Endothelial cell of umbilical vein (primary cell): Measurements from ENCODE around the gene ANGPTL2. TPM values are rescaled to one million over a fixed set of nuclear protein-coding genes. Genes with fewer than 3 reads are reported as not detected.

Source experiments
- BruUV-seq: library from RNA; stranded (reverse); fragments of 400-500 nt; replicated peaks from 2 replicates; lab custom pipeline; 2021; lab: Mats Ljungman, UMichigan
- CTCF ChIA-PET: fragments of 300-600, 350-600 bp; sonication (Branson Sonifier 250); formaldehyde crosslinking; loops from one replicate; lab custom pipeline; 2021; ENCODE audit warnings: antibody characterized with exemption, inconsistent platforms; lab: Charles Lee
- POLR2A ChIA-PET: fragments of 300-600, 350-600 bp; sonication (Branson Sonifier 250); formaldehyde crosslinking; loops from one replicate; lab custom pipeline; 2021; ENCODE audit warnings: antibody characterized with exemption, inconsistent platforms; lab: Charles Lee
- DNase-seq: peaks from one replicate; pipeline ENCODE4 v3.0.0-alpha.2; 2011; ENCODE audit warnings: low read depth, low spot score
- FAIRE-seq: peaks from 2 replicates; lab custom pipeline; 2011; peaks lifted over from hg19 to GRCh38; lab: Jason Lieb, UNC
- H2AFZ ChIP-seq: 2 replicates; pipeline ENCODE4 v1.6.0; 2012; ENCODE audit warnings: low read depth, low read length, control low read depth, inconsistent platforms
- H3K27ac ChIP-seq: 2 replicates; pipeline ENCODE4 v1.5.1; 2011; ENCODE audit warnings: low read depth, mild to moderate bottlenecking, control low read depth, low read length, moderate library complexity; ENCODE audit not compliant: insufficient read depth
- H3K27me3 ChIP-seq, 2 experiments: 2 replicates each; pipeline versions ENCODE4 v1.6.0 to v1.6.1; 2011; ENCODE audit warnings: low read length in 2 of 2, mixed read lengths in 1 of 2; ENCODE audit not compliant: control insufficient read depth in 2 of 2, insufficient read depth in 2 of 2
- H3K36me3 ChIP-seq, 2 experiments: 2 replicates in 1 of 2; 3 replicates in 1 of 2; pipeline ENCODE4 v1.5.1; 2011; ENCODE audit warnings: low read length in 2 of 2, mild to moderate bottlenecking in 1 of 2, moderate library complexity in 1 of 2; ENCODE audit not compliant: control insufficient read depth in 2 of 2, insufficient read depth in 2 of 2; ENCODE audit errors: extremely low read depth in 1 of 2
- H3K4me1 ChIP-seq: 3 replicates; pipeline ENCODE4 v1.5.1; 2011; ENCODE audit warnings: mild to moderate bottlenecking, low read length; ENCODE audit not compliant: control insufficient read depth, insufficient read depth; ENCODE audit errors: extremely low read depth
- H3K4me2 ChIP-seq: 2 replicates; pipeline ENCODE4 v1.6.1; 2011; ENCODE audit warnings: low read length, control low read depth, mixed read lengths; ENCODE audit not compliant: insufficient read depth
- H3K4me3 ChIP-seq, 3 experiments: fragments of 200-600 bp in 1 of 3; sonication (generic), shearing (Covaris generic) in 1 of 3; replicated peaks in 1 of 3; 2 replicates each; pipeline ENCODE4 v1.5.1; 2011 to 2016; ENCODE audit warnings: control low read depth in 3 of 3, low read length in 3 of 3, mild to moderate bottlenecking in 2 of 3, inconsistent platforms in 1 of 3, low read depth in 1 of 3, moderate library complexity in 1 of 3; ENCODE audit not compliant: insufficient read depth in 1 of 3
- H3K79me2 ChIP-seq: 2 replicates; pipeline ENCODE4 v1.6.0; 2012; ENCODE audit warnings: low read length, inconsistent platforms; ENCODE audit not compliant: control insufficient read depth, insufficient read depth
- H3K9ac ChIP-seq: replicated peaks from 2 replicates; pipeline ENCODE3; 2011; ENCODE audit warnings: low read length, control low read depth; ENCODE audit not compliant: insufficient read depth; ENCODE audit errors: extremely low read depth
- H3K9me1 ChIP-seq: replicated peaks from 3 replicates; pipeline ENCODE4 v1.6.0; 2011; ENCODE audit warnings: mild to moderate bottlenecking, low read length; ENCODE audit not compliant: control insufficient read depth, insufficient read depth; ENCODE audit errors: extremely low read depth
- H3K9me3 ChIP-seq: replicated peaks from 2 replicates; pipeline ENCODE4 v1.5.1; 2012; ENCODE audit warnings: low read length, inconsistent platforms; ENCODE audit not compliant: control insufficient read depth, insufficient read depth
- H4K20me1 ChIP-seq: replicated peaks from 2 replicates; pipeline ENCODE3; 2011; ENCODE audit warnings: mild to moderate bottlenecking, low read length; ENCODE audit not compliant: control insufficient read depth, insufficient read depth; ENCODE audit errors: extremely low read depth
- EZH2 ChIP-seq: IDR thresholded peaks from 2 replicates; pipeline ENCODE4 v1.6.1; 2012; ENCODE audit warnings: borderline replicate concordance, low read depth, mild to moderate bottlenecking, moderate library complexity, low read length, inconsistent platforms; ENCODE audit not compliant: severe bottlenecking
- FOS ChIP-seq: IDR thresholded peaks from 2 replicates; pipeline ENCODE4 v1.6.1; 2011; ENCODE audit warnings: mild to moderate bottlenecking, low read length, moderate library complexity, borderline replicate concordance; ENCODE audit not compliant: insufficient read depth
- GATA2 ChIP-seq: IDR thresholded peaks from 2 replicates; pipeline ENCODE4 v1.7.0; 2011; ENCODE audit warnings: low read depth, mild to moderate bottlenecking, moderate library complexity, mixed read lengths, low read length; ENCODE audit not compliant: insufficient read length, insufficient read depth
- JUN ChIP-seq: IDR thresholded peaks from 2 replicates; pipeline ENCODE4 v1.6.1; 2011; ENCODE audit warnings: borderline replicate concordance, low read depth; ENCODE audit not compliant: insufficient read length, insufficient read depth
- MYC ChIP-seq: IDR thresholded peaks from one replicate; pipeline ENCODE4 v1.6.1; 2011; ENCODE audit warnings: mild to moderate bottlenecking, low read depth, low read length
- POLR2A ChIP-seq: IDR thresholded peaks from 2 replicates; pipeline ENCODE4 v1.6.1; 2012; ENCODE audit warnings: low read depth, mild to moderate bottlenecking, control low read depth, low read length
- POLR2AphosphoS5 ChIP-seq: IDR thresholded peaks from 2 replicates; pipeline ENCODE4 v1.6.1; 2012; ENCODE audit warnings: low read depth, mild to moderate bottlenecking, control low read depth, low read length, moderate library complexity; ENCODE audit not compliant: insufficient read depth
- dilution Hi-C: fragments of 300-500 bp; cut with MboI; formaldehyde crosslinking; loops from one replicate; pipeline ENCODE4 v1.15.0; 2019; ENCODE audit warnings: low sequenced_read_pairs; ENCODE audit not compliant: extremely low pct_ligation_motif_present
- intact Hi-C: fragments of 100-400 bp; cut with micrococcal nuclease; formaldehyde crosslinking; loops from one replicate; pipeline ENCODE4 v1.10.0; 2022
- polyA plus RNA-seq, 4 experiments: library from polyadenylated mRNA; depleted of rRNA in 3 of 4; stranded (reverse) in 3 of 4; unstranded in 1 of 4; fragments of >200 nt; gene quantifications; 2 replicates each; pipeline versions ENCODE4 v1.2.1 to v1.2.3, GENCODE V29; 2011 to 2012; ENCODE audit warnings: missing spikeins in 1 of 4
- total RNA-seq: library from RNA; stranded (reverse); gene quantifications from 2 replicates; pipeline ENCODE4 v1.2.3, GENCODE V29; 2021
- TF ChIP-seq, protein P1 (sequence below): IDR thresholded peaks from 2 replicates; pipeline ENCODE4 v1.6.1; 2011; ENCODE audit not compliant: insufficient read depth, insufficient read length
- TF ChIP-seq, protein P2 (sequence below), 2 donors: IDR thresholded peaks; 1 replicate in 1 of 2; 2 replicates in 1 of 2; pipeline ENCODE4 v1.5.1; 2011; ENCODE audit warnings: low read length in 2 of 2, mild to moderate bottlenecking in 2 of 2, moderate library complexity in 2 of 2, control low read depth in 1 of 2, inconsistent platforms in 1 of 2, low read depth in 1 of 2; ENCODE audit not compliant: insufficient read depth in 1 of 2; ENCODE audit errors: extremely low read depth in 1 of 2

Gene ANGPTL2
- total and polyA plus RNA-seq, 2 donors (not counting 3 experiments of a cell fraction or from before 2014, with no cell fraction given), result 15.1 to 24.5 TPM

DNA sequence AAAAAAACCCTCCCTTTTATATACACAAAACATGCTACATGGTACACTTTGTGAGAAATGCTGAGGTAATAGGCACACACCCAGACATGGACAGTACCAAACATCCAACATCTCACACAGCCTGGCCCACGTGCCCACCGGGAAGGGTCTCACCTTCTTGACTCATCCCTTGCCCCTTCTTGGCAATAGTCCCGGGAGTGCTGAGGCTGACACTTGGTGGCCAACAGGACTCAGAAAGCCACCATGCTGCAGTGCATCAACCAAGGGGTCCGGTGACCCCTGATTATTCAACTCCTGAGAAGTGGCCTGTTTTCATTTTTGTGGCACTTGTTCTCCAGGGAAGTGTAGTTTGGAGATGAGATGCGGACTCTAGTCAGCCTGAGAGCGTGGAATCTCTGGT is 35.0 kb downstream of the ANGPTL2 start:
- TF ChIP-seq FOS (no peak), GATA2 (no peak), JUN (no peak), MYC (no peak), POLR2AphosphoS5 (no peak), POLR2A (no peak), EZH2 (no peak)
- TF ChIP-seq, protein P1, sequence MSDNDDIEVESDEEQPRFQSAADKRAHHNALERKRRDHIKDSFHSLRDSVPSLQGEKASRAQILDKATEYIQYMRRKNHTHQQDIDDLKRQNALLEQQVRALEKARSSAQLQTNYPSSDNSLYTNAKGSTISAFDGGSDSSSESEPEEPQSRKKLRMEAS, result no peak
- TF ChIP-seq, protein P2, sequence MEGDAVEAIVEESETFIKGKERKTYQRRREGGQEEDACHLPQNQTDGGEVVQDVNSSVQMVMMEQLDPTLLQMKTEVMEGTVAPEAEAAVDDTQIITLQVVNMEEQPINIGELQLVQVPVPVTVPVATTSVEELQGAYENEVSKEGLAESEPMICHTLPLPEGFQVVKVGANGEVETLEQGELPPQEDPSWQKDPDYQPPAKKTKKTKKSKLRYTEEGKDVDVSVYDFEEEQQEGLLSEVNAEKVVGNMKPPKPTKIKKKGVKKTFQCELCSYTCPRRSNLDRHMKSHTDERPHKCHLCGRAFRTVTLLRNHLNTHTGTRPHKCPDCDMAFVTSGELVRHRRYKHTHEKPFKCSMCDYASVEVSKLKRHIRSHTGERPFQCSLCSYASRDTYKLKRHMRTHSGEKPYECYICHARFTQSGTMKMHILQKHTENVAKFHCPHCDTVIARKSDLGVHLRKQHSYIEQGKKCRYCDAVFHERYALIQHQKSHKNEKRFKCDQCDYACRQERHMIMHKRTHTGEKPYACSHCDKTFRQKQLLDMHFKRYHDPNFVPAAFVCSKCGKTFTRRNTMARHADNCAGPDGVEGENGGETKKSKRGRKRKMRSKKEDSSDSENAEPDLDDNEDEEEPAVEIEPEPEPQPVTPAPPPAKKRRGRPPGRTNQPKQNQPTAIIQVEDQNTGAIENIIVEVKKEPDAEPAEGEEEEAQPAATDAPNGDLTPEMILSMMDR (IDR thresholded peaks at IDR 0.05; ENCODE audit: extremely low read depth in 1 of 2, insufficient read depth in 1 of 2, low read depth in 1 of 2, low read length in 2 of 2), result no peak
- CTCF ChIA-PET, result no interaction called here

More for the DNA sequence above, 35.0 kb downstream of the ANGPTL2 start:
- H3K79me2 ChIP-seq, result no peaks in the 10 kb centered on the region
- no peaks in the 10 kb centered on the region for H3K4me1 ChIP-seq
- no peak overlapping the region for H3K27ac ChIP-seq
- no peak overlapping the region for H2AFZ ChIP-seq
- POLR2A ChIA-PET, result no interaction called here
- BruUV-seq, result no TSS peak
- H4K20me1 ChIP-seq, result no peaks in the 10 kb centered on the region
- dilution Hi-C loops (no loop called here), intact Hi-C loops (no loop called here)
- FAIRE-seq (no peak), DNase-seq (no peak)
- peaks cover 0 to 3% of the 10 kb centered on the region in 2 experiments for H3K36me3 ChIP-seq
- no peaks in the 10 kb centered on the region for H3K27me3 ChIP-seq
- H3K4me3 ChIP-seq, result no peak overlapping the region
- H3K4me2 ChIP-seq, result no peak overlapping the region
- no peaks in the 10 kb centered on the region for H3K9me3 ChIP-seq
- H3K9me1 ChIP-seq, result no peaks in the 10 kb centered on the region
- H3K9ac ChIP-seq, result no peak overlapping the region
